RWPE1 (cell line): ENCODE results near the gene RERG.

Source experiments
- CTCF ChIA-PET: fragments of 350-600 bp; sonication (Branson Sonifier 250); formaldehyde crosslinking; extraction: SDS; loops from one replicate; lab custom pipeline; 2021; lab: Yijun Ruan, JAX
- POLR2A ChIA-PET: fragments of 400-600 bp; formaldehyde crosslinking; extraction: SDS; loops from one replicate; lab custom pipeline; 2020; ENCODE audit warnings: antibody characterized with exemption; ENCODE audit not compliant: low non-redundant PET; lab: Yijun Ruan, JAX
- DNase-seq: peaks from one replicate; pipeline ENCODE4 v3.0.0; 2012; ENCODE audit warnings: low spot score
- H3K27ac ChIP-seq: fragments of 450-650 bp; 2 replicates; pipeline ENCODE4 v1.5.1; 2017
- CTCF ChIP-seq: fragments of 450-650 bp; conservative IDR thresholded peaks from 2 replicates; pipeline ENCODE4 v1.5.1; 2017; ENCODE audit warnings: low read depth, mild to moderate bottlenecking

Gene RERG

GRCh38 chr12:15180325-15180724 lies 40.9 kb downstream of the RERG start:
- TF ChIP-seq CTCF, result no peak
- DNase-seq, result no peak
- no peak overlapping the region for H3K27ac ChIP-seq
- CTCF ChIA-PET, result interaction anchor here (0.9 kb wide), 1 partner anchor 41 kb away, joined by 3 read pairs; the partner anchor contains the start of gene RERG
- POLR2A ChIA-PET, result interaction anchor here (0.6 kb wide), 1 partner anchor 18 kb away, joined by 3 read pairs; no protein-coding TSS in a partner anchor

GRCh38 chr12:15179672-15180071 lies 41.5 kb downstream of the RERG start:
- no peak for DNase-seq
- ChIA-PET POLR2A (no interaction called here), CTCF (no interaction called here)
- no peak overlapping the region for H3K27ac ChIP-seq
- TF ChIP-seq CTCF, result no peak

- H3K27ac ChIP-seq, result no peak overlapping the region
- no peak for TF ChIP-seq CTCF
- ChIA-PET CTCF (interaction anchor here (0.8 kb wide), 1 partner anchor 46 kb away, joined by 5 read pairs; no protein-coding TSS in a partner anchor), POLR2A (no interaction called here)
- no peak for DNase-seq
Observed at GRCh38 chr12:15173142-15173541, 48.1 kb downstream of the RERG start.

GRCh38 chr12:15172060-15172822 lies 49.0 kb downstream of the RERG start:
- CTCF ChIA-PET, result interaction anchor here (0.6 to 0.8 kb wide), 2 partner anchors 47 to 550 kb away, joined by 3 to 5 read pairs; no protein-coding TSS in a partner anchor
- no peak for TF ChIP-seq CTCF
- POLR2A ChIA-PET, result no interaction called here
- DNase-seq, result no peak
- no peak overlapping the region for H3K27ac ChIP-seq

GRCh38 chr12:15171012-15171655 lies 50.1 kb downstream of the RERG start:
- DNase-seq, result no peak

More at GRCh38 chr12:15171012-15171655, 50.1 kb downstream of the RERG start:
- POLR2A ChIA-PET, result no interaction called here
- H3K27ac ChIP-seq, result no peak overlapping the region
- TF ChIP-seq CTCF, result no peak
- CTCF ChIA-PET, result no interaction called here
